ENCODE data around the gene GHRL. TPM values are rescaled to one million over a fixed set of nuclear protein-coding genes. Genes with fewer than 3 reads are reported as not detected.
"Not testable (repeated sequence)": the region's sequence is repeated elsewhere in the genome, so short reads cannot be mapped to it uniquely, and the experiment has no call there.

The GHRL gene
- total RNA-seq, 1 donor from 2014 or later = 0.48 TPM

DNA sequence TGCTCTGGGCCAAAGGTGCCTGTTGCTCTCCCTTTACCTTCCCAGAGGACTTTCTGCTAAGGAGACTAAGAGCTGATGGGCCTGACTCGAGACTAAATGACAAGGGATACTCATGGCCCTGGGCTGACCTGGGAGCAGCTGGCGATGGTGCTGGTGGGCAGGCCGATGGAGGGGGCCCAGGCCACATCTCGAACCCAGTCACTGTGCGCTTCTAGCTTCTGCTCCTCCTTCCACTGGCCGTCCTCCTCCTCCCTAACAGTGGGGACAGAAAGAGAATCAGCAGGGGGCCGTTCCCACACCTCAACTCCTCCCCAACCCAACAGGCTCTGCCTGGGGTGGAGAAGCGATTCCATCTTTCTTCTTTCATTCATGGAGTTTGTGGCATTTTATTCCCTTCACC, 12.2 kb upstream of the GHRL start:
- no peak for DNase-seq (ENCODE audit: low spot score)
- intact Hi-C loops (cut with DNase I) = no loop called here

DNA sequence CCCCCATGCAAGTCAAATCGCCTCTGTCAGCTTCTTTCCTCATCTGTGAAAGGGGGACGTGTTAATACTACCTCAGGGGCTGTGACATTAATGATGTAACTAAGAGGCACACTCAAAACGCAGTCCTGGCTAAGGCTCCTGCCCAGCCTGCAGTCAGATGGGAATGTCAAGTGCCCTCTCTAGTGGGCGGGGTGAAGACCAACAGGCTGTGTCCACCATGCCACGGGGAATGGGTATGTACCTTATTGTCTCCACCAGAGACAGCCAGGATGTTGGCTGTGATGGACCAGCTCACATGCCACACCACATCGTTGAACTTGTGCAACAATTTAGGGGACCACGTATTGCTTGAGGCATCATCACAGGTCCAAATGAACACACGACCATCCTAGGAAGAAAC, 11.0 kb upstream of the GHRL start:
- DNase-seq (ENCODE audit: low spot score) = no peak
- intact Hi-C loops (cut with DNase I) = no loop called here

DNA sequence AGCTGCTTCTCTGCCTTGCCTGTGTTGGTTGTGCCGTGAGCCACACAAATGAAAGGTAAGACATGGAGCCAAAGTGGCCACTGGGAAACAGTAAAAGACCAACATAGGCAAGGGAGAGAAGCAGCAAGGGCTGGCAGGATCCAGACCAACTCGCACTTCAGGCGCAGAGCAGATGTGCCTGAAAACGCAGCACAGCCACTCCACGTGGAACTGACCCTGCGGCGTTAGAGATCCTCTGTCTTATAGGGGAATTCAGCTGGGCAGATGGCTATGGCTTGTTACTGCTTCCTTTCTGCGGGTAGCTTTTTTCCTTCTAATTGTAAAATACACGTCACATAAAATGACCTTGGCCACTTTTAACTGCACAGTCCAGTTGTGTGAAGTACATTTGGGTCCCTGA, 10.4 kb upstream of the GHRL start:
- intact Hi-C loops (cut with DNase I) = no loop called here
- no peak for DNase-seq (ENCODE audit: low spot score)

DNA sequence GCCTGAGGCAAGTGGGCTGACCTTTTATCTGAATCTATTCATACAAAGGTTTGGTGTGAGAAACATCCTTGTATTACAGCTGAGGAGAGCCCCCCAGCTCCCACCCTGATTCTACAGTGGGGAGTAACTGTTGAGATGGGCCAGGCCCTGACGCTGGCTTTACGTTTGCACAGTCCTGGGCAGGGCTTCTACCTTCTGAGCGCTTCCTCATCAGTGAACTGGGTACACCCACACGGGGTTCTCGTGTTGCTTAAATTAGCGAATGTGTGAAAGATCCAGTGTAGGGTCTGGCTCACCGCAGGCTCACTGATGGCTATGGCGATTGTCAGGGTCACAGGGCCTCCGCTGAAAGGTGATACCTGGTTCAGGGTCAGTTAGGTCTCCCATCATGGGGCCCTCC, 7.3 kb upstream of the GHRL start:
- DNase-seq (ENCODE audit: low spot score) = no peak

DNA sequence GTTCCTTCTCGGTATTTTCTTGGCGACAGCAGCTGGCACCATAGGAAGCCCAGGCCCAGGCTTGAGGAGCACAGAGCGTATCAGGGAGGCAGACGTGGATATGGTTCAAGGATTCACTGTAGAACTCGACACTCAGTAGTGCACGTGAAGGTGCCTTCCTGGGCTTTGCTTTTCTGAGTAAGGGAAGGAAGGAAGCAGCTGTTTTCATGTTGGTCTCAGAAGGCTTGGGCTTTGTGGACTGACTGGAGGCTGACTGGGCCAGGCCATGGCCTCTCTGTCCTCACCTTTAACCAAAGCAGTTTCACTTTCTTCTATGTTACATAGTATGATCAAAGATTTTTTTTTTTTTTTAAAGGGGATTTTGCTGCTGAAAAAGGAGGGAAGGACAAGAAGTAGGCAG, 6.9 kb upstream of the GHRL start:
- intact Hi-C loops (cut with DNase I) = no loop called here
- DNase-seq (ENCODE audit: low spot score) = no peak

More for the DNA sequence above, 7.3 kb upstream of the GHRL start:
- intact Hi-C loops (cut with DNase I) = no loop called here

DNA sequence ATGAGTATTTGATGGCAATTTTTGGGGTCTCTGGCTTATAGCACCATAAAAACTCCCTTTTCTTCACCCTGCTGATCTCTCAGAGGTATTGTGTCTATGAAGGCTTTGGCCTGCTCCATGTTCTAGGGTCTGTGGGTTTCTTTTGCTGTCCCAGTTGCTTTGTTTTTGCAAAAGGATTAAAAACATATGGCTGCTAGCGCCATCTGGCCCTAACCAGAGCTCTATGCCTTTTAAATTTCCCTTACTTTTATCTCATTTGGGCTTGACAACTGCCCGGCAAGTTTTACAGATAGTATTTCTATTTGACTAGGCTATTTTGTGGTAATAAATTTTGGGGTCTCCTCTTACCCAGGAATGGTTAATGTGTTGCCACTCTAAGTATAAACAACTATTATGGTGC, 6.4 kb upstream of the GHRL start:
- DNase-seq (ENCODE audit: low spot score) = no peak
- intact Hi-C loops (cut with DNase I) = no loop called here

DNA sequence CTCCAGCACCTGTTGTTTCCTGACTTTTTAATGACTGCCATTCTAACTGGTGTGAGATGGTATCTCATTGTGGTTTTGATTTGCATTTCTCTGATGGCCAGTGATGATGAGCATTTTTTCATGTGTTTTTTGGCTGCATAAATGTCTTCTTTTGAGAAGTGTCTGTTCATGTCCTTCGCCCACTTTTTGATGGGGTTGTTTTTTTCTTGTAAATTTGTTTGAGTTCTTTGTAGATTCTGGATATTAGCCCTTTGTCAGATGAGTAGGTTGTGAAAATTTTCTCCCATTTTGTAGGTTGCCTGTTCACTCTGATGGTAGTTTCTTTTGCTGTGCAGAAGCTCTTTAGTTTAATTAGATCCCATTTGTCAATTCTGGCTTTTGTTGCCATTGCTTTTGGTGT, 5.3 kb upstream of the GHRL start:
- intact Hi-C loops (cut with DNase I) = not testable (repeated sequence)

DNA sequence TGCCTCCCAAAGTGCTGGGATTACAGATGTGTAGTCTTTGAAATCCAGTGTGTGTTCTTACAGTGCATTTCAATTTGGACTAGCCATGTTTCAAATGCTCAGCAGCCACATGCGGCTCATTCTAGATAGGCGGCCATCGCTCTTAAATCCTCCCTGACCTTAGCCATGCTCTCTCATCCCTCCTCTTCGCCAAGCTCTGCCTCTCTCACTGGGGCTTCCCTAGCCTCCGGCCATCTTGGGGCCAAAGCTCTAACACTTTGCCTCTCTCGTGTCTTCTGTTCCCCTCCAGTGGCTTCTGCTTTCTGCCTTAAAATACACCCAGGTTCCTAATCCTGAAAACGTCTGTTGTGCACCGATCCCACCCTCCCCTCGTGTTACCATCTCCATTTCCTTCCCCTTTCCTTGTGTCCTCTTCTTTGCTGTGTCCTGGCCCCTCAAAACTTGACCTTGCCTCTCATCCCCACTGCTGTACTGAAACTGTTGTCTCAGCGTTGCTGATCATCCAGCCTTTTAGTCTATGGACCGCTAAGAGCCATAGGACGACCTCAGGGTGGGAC, 1.4 kb upstream of the GHRL start:
- no peak for DNase-seq (ENCODE audit: low spot score)
- intact Hi-C loops (cut with DNase I) = no loop called here

More for the DNA sequence above, 5.3 kb upstream of the GHRL start:
- not testable (repeated sequence) for DNase-seq (ENCODE audit: low spot score)

DNA sequence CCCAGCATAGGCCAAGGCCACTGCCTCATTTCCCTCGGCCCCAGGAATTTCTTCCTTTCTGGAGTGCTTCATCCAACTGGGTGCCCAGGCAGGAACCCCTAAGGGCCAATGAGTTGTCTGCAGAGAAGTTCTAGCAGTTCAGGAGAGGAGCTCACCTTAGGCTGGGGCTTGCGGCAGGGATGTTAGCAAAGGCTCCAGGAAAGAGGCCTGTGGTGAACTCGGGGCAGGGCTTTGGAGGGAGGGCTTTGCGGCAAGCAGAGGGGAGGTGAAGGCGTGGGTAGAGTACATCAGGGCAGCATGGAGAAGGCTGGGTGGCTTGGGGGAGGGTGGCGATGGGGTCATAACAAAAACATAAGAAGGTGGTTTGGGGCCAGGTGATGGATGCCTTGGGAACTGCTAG, 1.1 kb downstream of the GHRL start:
- intact Hi-C loops (cut with DNase I) = no loop called here
- no peak for DNase-seq (ENCODE audit: low spot score)

DNA sequence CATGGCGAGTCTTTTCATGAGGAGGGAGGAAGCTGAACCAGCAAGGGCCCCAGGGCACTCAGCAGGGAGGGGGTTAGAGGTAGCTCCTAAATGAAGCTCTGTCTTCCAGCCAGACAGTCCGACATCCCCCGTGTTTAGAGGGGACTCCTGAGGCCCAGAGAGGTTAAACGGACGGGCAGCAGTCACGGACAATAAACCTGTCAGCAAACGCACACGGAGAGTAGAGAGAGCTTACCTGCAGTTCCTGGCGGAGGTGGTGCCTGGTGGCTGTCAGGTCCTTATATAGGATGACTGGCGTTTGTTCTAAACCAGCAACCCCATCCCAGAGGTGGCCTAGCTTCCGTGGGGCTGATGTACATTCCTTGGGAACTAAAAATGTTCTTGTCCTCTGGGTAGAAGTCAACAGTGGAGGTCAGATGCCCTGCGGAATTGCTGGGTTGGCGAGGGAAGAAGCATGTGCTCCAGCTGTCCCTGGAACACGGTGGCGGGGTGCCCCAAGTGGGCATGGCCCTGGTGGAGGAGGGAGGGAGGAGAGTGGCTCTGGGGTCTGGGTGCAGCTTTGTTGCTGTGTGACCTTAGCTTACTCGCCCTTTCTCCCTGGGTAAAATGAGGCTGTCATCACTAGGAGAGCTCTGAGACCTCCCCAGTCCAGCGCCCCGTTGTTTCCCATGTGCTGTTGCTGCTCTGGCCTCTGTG, 2.1 kb downstream of the GHRL start:
- intact Hi-C loops (cut with DNase I) = no loop called here
- no peak for DNase-seq (ENCODE audit: low spot score)

DNA sequence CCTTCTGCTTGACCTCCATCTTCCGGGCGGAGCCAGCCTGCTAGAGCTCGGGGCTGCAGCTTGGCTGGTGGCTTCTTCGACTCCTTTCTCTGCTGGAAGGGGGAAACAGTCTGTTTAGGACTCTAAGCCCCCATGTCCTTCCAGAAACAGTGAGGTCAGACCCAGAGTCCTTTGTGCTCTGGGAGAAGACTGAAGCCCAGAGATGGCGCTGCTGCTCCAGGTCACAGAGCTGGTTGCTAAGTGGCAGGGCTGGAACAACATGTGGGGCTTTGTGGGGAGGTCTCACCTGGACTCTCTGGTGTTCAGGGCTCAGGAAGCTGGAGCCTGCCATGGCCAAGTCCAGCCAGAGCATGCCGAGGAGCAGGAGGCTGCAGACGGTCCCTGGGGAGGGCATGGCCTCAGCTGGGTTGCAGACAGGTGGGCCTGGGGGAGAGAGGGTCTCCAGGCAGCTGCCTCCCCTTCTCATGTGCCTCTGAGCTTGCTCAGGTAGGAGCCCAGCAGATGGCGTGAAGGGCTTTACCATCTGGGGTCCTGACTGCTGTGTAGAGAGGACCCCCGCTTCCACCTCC, 2.9 kb downstream of the GHRL start:
- DNase-seq (ENCODE audit: low spot score) = no peak
- intact Hi-C loops (cut with DNase I) = no loop called here

DNA sequence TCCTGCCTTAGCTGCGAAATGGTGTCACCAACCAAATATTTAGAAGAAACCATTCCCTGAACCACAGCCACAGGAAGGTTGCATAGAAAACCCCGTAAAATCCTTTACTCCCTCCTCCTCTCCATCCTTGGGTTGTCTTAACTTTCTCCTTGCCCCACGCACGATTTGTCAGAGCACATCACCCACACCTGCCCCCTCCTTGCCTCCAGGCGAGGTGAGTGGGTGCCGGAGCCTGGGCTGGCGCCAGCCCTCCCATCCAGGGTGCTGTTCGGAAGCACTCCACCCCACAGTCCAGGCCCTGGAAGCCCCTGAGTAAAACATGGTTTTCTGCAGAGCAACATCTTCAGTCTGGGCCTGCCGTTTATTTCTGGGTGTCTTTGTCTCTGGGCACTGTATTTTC, 3.7 kb downstream of the GHRL start:
- DNase-seq (ENCODE audit: low spot score) = no peak
- intact Hi-C loops (cut with DNase I) = no loop called here

DNA sequence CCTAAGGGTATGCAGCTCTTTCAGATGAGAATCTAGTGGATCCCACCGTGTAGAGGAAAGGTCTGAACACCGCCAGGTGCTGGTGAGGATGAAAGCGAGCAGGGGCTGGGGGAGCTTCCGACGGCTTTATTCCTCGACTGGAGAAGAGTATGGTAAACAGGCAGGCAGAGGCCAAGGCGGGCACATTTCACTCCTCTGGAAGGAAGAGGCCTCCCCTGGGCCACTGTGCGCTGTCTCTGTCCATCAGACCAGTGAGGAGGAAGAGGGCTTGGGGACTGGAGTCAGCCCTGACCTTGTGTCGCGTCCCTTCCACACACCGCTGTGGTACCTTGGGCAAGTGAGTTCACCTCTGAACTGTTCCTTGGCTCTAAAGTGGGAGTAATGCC, 4.2 kb downstream of the GHRL start:
- intact Hi-C loops (cut with DNase I) = no loop called here
- no peak for DNase-seq (ENCODE audit: low spot score)

DNA sequence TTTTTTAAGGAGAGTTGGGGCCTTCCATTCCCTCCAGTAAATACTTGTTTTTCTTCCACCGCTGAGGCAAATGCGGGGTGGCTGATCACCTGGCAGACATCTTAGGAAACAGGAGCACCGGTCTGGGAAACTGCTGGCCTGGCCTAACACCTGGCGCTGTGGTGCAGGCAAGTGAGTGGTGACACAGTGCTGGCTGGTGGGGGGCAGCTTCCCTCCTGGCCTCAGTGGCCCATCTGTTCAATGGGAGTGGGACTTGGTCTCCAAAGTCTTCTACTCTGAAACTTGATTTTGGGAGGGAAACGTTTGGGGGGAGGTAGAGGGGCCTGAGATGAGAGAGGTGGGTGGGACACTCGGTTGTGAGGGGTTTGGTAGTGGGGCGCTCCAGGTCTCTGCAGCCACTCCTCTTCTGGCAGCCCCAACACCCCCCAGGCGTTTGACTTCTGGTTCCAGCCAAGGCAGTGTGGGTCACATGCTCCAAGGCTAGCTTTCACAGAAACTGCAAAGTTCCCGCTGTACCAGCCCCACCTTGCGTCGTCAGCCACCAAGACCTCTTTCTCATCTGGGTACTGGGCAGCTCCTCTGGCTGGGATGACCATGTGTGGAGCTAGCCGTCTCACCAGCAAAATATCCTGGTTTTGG, 4.7 kb downstream of the GHRL start:
- DNase-seq (ENCODE audit: low spot score) = no peak

DNA sequence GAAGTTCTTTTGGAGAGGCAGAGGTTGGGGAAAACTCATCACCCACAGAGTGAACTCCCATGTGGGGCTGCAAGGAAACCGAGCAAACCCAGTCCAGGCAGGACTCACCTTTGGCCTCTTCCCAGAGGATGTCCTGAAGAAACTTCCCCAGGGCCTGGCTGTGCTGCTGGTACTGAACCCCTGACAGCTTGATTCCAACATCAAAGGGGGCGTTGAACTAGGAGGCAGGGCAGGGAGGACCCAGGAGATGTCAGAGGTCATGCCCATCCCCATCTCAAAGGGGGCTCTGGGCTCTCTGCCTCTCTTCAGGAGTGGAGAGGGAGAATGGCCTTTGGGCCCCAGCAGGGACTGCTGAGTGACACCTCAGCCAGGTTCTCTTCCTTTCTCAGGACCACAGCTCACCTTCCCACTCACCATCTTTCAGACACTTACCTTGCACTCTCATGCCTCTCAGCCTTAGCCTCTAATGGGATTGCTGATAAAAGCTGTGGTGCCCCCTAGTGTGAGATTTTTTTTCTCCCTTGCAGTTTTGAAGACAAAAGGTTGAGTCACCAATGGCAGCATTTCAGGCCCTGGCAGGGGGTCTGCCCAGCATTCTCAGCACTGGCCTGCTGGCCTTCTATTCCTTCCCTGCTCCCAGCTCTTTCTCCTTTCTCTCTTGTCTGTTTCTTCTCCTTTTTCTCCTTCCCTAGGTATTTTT, 6.0 kb downstream of the GHRL start:
- no peak for DNase-seq (ENCODE audit: low spot score)
- intact Hi-C loops (cut with DNase I) = no loop called here

More for the DNA sequence above, 4.7 kb downstream of the GHRL start:
- intact Hi-C loops (cut with DNase I) = no loop called here

DNA sequence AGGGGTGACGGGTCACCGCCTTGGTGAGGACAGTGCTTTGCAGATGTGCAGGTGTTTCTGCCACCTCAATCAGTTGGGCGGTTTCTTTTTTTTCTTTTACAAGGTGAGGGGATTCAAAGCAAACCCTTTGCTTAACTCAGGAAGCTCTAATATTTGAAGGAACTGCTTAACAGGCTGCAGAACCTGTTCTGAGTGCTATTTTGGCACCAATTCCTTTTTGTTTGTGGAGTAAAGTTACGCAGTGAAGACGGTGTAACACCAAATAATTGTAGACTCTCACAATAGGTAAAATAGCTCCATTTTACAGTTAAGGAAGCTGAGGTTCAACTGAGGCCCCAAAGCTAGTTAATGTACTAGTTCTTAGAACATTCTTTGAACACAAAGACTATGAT, 6.6 kb downstream of the GHRL start:
- no peak for DNase-seq (ENCODE audit: low spot score)
- intact Hi-C loops (cut with DNase I) = no loop called here

DNA sequence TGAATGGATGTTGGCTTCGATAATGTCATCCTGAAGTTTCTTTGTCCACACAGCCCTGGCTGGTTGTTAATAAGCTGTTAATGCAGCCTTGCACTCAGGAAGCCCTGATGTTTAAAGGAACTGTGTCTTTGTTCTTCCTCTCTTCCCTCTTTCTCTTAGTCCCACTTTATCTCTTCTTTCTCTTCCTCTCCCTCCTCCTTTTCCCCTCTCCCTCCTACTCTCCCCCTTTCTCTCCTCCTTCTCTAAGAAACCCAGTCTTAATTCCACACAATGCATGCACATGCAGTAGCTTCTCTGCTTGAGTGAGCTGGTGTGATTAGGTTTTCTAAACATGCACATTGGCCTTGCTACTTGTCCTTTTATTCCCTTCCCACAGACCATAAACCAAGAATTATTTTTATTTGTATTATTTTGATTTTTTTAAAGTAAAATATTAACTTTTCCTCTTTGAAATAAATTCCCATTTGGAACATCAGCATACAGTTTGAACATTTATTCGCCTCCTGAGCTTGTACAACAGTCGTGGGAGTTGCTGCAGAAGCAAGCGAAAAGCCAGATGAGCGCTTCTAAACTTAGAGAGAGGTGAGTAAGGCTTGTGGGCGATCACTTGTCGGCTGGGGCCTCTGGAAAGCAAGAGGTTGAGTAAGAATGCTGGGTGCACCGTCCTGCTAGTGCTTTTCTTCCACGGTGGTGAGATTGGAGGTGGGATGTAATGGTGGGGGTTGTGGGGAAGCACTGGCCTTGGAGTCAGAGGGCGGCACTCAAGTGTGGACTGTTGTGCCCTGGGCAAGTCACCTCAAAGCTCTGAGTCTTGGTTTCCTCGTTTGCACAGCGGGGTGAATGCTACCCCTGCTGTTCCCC, 7.2 kb downstream of the GHRL start:
- intact Hi-C loops (cut with DNase I) = no loop called here
- no peak for DNase-seq (ENCODE audit: low spot score)

DNA sequence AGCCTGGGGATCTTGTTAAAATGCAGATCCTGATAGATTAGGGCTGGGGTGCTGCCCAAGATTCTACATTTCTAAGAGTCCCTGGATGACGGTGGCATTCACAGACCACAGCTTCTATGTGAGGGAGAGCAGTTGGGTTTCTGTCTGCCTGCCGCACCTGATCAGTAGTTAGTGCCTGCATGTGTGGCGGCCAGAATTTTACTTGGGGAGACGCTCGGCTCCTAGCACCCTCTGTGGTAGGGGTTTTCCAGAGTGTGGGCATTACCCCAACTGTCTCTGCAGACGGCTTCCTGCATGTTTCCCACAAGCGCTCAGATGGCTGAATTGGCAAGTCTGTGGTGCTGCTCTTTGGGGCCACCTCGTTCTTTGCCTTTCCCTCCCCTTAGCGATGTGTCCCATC, 8.3 kb downstream of the GHRL start:
- no peak for DNase-seq (ENCODE audit: low spot score)
- intact Hi-C loops (cut with DNase I) = no loop called here

DNA sequence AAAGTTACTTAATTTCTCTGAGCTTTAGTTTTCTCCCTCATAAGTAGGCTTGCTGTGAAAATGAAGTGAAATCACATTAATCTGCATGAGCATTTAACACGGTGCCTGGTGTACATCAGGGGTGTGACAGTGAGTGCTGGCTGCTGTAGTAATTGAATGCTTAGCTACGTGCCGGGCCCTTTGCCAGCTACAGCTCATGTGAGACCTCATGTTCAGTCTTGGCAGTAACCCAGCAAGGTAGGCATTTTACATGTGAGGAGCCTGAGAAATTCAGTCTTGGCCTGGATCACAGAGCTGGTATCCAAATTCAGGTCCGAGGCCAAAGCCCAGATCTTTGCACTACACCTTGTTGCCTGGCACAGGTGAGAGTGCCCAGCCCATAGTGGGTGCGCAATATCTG, 9.1 kb downstream of the GHRL start:
- no peak for DNase-seq (ENCODE audit: low spot score)
- intact Hi-C loops (cut with DNase I) = no loop called here

DNA sequence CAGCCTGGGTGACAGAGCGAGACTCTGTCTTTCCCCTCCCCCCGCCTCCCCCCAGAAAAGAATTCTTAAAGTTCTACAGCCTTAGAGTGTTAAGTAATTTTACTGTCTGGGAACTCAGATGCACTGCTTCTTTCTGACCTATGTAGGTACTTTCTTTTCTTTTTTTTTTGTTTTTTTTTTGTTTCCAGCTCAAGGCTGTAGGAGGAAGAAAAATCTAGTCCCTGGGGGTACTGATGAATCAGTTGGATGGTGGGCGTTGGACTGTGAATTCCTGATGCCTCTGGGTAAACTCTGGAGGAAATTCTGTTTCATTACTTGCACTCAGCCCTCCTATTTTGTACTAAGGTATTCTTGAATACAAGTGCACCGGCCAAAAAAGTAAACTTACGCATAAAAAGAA, 10.8 kb downstream of the GHRL start:
- no peak for DNase-seq (ENCODE audit: low spot score)
- intact Hi-C loops (cut with DNase I) = no loop called here
